IPS-18c (cell line): ENCODE measurements around the gene AKAP8.
"Not testable (repeated sequence)": the region's sequence is repeated elsewhere in the genome, so short reads cannot be mapped to it uniquely, and the experiment has no call there.

Experiments
- H3K4me3 ChIP-seq: 2 replicates; pipeline ENCODE4 v1.7.0; 2013; ENCODE audit warnings: low read depth, mild to moderate bottlenecking, low read length, moderate library complexity; ENCODE audit not compliant: insufficient read depth
- H3K9me3 ChIP-seq: one replicate; pipeline ENCODE4 v1.6.1; 2013; ENCODE audit warnings: mild to moderate bottlenecking, low read length, moderate library complexity; ENCODE audit not compliant: control insufficient read depth, insufficient read depth

Gene AKAP8

DNA sequence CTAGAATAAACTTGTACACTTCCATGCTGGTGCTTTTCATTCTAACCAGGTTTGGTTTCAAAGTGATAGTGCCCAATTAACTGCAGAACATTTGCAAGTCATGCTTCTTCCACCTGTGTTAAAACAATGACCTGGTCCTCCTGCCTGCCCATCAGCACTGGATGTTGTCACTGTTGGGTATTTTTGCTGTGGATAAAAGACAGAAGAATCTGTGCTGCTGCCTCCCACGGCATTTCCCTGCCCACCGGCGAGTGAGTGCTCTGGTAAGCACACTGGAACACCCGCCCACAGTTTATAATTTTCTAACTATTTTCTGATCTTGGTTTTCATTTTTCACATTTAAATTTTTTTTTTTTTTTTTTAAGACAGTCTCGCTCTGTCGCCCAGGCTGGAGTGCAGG lies 2.3 kb upstream of the AKAP8 start:
- Histone ChIP-seq H3K9me3 (no peaks in the 10 kb centered on the region), H3K4me3 (no peak overlapping the region)

DNA sequence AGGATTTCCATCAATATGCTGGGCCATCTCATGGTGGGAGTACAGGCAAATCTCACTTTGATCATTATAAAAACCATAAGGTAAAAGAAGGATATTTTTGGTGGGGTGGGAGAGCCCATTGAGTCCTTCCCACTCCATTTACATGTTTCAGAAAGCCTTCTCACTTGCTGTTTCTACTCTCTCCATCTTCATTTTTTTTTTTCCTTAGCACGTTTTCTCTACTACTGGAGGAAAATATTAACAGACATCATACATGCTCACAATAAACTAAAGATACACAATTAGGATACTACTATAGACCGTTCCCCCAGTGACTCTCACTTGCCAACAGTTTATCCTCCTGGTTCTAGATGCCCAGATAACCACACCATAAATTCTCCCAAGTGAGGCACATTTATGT lies 1.8 kb upstream of the AKAP8 start:
- Histone ChIP-seq H3K9me3 (no peaks in the 10 kb centered on the region), H3K4me3 (no peak overlapping the region)

DNA sequence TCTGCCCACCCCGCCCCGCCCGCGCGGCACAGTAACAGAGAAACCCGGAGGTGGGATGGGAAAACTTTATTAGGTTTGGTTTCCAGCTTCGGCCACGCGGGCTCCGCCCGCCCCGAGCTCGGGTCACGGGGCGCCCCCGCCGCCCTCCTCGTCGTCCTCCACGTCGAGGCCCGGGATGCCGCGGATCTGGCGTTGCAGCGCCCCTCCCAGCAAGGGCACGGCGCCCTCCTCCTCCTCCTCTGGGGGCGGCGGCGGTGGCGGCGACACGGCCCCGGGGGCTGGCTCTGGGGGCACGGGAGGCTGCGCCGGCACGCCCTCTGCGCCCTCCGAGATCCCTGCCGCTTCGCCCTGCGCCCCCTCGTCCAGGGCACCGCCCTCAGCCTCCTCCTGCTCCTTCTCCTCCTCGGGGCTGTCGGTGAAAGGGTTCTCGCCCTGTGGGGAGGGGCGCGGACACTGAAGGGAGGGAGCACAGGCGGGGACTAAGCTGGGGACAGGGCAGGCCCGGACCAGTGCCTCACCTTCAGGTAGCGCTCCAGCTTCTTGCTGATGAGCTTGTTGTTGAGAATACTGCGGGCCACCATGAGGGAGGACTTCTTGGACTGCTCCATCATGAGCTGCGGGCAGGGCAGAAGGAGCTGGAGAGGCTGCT lies 536 bp upstream of the AKAP8 start:
- H3K9me3 ChIP-seq: no peaks in the 10 kb centered on the region
- H3K4me3 ChIP-seq: peak overlapping the region; percentile 68

DNA sequence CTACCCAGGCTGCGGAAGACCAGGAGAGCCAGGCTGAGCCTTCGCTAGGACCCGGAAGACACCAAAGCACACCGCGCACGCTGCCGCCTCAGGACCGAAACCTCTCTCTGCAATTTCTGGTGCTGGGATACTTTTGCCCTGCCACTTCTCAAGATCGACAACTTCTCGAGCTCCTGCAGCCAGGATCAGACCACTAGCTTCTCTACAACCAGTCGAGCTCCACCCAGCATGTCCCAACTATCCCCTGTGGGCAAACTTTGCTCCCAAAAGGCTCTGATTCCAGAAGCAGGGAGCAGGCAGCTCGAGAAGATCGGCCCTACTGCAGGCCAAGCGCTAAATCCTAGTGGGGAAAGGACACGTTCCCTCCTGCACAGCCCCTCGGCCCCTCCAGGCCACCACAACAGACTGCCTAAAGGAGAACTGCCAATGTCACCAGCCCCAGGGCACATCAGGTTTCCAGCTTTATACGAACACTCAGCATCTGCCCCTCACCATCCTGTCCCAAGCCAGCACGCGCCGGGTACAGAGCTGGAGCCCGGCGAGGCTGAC lies 979 bp downstream of the AKAP8 start:
- Histone ChIP-seq H3K4me3 (peak overlapping the region; percentile 99), H3K9me3 (no peaks in the 10 kb centered on the region)

DNA sequence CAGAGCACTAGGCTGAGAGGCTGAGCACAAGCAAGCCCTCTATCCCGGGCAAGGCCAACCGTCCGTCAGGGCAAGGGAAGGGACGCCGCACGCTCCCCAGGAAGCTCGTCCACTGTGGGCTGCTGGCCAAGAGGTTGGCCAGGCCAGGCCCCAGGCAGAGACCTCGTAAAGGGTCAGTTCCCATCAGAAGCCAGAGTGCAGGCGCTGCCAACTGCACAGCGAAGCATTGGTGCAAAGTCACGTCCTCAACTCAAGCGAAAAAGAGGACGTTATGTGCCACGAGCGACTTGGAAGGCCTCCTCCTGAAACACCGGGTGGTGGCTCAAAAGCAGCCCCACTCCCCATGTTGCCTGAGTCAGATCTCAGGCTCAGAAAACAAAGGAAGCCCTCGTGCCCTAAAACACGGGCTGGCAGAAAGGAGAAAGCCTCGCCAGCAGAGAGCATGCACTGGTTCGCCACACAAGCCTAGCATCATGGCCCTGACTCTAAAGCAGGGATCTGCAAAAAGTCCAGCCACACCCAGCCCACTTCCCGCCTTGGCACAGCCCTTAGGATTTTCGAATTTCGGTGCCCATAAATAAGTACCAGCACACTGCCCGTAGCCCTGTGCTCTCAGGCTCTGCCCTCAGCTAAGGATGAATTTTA lies 4.7 kb downstream of the AKAP8 start:
- Histone ChIP-seq H3K9me3 (no peaks in the 10 kb centered on the region), H3K4me3 (no peak overlapping the region)

DNA sequence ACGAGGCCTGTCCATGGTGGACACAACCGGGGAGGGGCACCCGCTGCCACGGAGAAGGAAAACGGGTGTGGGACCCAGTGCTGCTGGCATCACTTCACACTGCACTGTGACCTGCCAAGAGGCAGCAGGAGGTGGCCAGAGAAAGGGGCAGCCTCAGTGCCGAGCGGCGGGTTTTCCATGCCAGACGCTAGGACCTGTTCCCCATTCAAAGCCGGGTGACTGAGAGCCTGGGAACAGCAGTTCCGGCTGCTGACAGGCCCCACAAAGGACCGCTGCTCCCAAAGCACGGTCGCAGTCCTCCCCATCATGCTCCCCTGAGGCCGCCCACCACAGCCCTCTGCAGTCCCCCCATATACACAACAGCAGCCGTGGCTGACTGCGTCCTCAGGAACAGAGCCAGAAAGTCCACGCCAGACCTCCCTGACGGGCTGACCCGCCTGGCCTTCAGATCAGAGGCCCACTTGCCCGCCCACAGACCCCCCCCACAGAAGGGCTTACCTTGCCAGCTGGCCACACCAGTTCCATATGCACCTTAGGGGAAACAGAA lies 5.4 kb downstream of the AKAP8 start:
- H3K4me3 ChIP-seq: no peak overlapping the region

DNA sequence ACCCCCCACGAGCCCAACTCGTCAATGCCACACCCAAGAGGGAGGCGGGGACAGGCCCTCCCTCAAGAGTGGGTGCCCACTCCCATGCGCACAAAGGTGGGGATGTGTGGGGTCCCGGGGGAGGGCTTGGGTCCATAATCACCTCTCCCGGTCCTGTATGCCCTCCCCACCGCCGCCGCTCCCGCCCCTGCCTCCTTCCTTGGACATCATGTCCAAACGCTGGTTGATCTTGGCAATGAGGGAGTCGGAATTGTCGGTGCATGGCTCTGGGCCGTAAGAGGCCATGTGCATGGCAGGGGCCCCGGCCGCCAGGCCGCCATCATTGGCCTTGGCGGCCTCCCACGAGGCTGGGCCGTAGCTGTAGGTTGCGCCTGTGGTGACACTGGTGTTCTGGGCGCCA lies 5.9 kb downstream of the AKAP8 start:
- no peak overlapping the region for H3K4me3 ChIP-seq

More for the DNA sequence above, 5.4 kb downstream of the AKAP8 start:
- H3K9me3 ChIP-seq: no peaks in the 10 kb centered on the region

DNA sequence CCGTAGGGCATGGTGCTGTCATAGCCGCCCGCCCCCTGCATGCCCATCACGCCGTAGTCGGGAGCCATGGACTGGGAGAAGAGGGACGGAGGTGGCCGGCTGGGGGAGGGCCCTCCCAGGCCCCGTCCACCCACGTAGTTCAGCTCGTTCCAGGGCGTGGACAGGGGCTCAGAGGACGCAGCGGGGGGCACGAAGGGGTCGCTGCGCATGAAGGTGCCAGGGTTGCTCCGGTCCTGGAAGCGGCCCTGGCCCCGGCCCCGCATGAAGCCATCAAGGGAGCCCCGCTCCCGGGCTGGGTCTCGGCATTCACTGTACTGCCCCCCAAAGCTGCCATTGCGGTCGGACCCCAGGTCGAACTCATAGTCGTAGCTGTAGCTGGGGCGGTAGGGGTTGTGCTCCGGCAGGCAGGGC lies 6.7 kb downstream of the AKAP8 start:
- no peak overlapping the region for H3K4me3 ChIP-seq
- no peaks in the 10 kb centered on the region for H3K9me3 ChIP-seq

More for the DNA sequence above, 5.9 kb downstream of the AKAP8 start:
- no peaks in the 10 kb centered on the region for H3K9me3 ChIP-seq

DNA sequence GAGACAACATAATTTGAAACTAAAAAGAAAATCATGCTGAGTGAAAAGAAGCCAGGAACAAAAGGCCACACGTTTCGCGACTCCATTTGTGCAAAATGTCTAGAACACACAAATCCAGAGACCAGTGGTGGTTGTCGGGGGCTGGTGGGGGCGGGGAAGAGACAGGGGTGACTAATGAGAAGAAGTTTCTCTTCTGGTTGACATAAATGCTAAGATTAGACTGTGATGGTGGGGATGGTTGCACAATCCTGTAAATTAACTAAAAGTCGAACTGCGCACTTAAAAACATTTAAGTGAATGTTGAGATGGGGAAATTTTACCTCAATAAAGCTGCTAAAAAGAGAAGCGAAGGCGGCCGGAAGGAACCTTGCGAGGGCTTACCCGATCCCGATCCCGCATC lies 7.1 kb downstream of the AKAP8 start:
- Histone ChIP-seq H3K9me3 (no peaks in the 10 kb centered on the region), H3K4me3 (no peak overlapping the region)

DNA sequence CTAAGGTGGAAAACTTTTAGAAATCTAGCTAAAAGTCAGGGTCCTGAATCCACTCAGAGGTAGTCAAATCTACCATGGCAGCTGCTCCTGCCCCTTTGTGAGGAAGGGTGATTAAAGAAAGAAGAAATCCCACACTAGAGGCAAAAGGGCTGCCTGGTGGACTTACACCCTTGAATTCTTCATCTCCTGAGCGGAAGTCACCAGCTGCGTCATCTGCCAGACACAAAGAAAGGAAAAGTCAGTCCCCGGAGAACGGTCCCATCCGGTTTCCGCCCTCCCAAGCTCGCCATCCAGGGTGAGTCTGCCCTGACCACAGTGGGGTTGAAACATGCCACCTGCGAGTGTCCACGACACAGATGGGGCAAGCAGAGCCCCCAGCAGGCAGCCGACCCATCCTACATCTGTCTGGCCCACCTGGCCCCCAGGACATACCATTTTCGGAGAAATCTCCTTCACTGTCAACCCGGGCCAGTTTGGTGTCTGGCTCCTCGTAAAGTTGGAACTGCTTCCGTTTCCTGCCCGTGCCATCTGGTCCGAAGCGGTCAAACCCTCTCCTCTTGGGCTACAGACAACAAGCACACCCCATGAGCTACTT lies 7.7 kb downstream of the AKAP8 start:
- no peak overlapping the region for H3K4me3 ChIP-seq

DNA sequence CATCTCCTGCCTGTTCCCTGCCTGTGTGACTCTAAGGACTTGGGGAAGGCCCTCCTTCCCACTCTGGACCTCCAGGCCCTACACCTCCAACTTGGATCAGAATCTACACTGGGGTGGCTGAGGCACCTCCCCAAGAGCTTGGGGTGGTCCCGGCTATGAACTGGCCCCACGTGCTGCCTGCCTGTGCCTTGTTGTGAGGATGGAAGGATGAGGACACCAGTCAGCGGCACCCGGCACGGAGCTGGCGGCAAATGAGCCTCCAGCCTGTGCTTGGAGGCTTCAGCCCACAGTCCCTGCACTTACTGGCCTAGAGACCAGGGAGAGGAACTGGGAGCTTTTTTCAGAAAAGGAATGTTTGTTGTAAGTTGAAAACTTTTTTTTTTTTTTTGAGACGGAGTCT lies 8.5 kb downstream of the AKAP8 start:
- Histone ChIP-seq H3K4me3 (no peak overlapping the region), H3K9me3 (peaks cover 2% of the 10 kb centered on the region)

More for the DNA sequence above, 7.7 kb downstream of the AKAP8 start:
- H3K9me3 ChIP-seq: no peaks in the 10 kb centered on the region

DNA sequence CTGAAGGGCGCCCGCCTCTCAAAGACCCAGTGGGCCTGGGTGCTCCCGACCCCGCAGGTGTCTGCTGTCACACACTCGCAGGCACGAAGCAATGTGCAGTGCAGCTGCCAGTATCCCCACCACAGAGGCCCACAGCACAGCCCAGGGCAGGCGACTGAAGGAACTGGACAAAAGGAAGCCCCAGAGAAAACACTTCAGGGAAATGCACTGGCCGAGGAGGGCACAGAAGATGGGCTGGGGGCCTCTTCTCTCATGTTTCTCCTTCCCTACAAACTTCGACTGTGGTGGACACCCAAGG lies 10.0 kb downstream of the AKAP8 start:
- H3K9me3 ChIP-seq: peaks cover 2% of the 10 kb centered on the region
- H3K4me3 ChIP-seq: no peak overlapping the region

DNA sequence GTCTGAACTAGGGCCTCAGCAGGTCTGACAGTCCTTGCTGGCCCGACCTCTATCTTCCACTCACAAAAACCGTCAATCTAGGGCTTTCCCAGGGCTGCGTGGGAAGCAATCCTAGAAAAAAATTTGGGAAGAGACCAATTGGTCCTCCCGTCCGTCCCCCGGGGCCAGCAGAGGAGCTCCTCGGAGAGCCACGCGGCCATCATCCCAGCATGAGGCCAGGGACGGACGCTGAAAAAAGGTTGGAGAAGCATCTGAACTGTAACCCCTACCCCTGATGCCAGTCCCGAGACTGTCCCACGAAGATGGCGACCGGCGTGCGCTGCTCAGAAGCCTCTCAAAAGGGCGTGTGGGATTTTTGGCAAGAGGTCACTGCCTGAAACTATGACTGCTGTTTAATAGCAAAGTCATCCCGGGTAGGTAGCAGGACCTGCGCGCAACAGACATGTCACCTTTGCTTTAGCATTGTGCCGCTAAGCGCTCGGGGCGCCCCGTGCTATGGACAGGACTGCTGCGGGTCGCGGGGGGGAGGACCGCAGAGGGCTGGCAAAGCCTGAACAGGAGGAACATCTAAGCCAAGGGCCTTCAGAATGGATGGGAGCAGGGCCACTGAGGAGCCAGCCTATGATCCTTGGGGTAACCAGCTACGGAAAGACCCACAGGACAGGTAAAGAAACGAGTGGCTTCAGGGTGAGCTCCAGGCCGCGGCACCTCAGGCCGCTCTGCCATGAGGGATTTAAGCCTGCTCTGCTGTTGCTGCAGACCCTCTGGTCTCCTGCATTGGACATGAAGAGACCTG lies 10.6 kb downstream of the AKAP8 start:
- Histone ChIP-seq H3K4me3 (no peak overlapping the region), H3K9me3 (peaks cover 2% of the 10 kb centered on the region)

DNA sequence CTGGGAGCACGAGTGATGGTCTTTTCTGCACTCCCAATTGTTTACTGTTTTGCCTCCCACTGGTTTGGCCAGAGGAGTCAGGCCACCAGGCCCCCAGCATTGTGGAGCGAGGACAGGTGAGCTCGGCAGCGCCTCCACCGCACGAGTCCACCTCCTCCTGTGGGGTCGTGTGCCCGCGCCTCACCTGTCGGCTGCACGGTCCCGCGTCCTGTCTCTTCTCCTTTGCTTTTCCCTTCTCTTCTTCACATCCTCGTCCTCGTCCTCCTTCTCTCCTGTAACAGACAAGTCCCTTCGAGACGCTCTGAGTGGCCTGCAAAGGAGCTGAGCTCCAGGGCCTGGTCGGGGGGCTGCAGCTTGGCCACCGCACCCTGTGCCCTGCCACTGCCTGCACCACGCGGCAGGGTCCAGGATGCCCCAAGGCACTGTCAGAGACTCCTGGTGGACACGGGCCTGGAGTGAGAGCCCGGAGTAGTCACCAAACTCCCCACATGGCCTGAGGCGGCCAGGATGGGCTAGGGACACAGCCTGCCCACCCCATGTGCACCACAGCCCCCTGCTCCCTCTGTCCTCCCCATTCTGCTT lies 11.4 kb downstream of the AKAP8 start:
- Histone ChIP-seq H3K4me3 (no peak overlapping the region), H3K9me3 (peaks cover 2% of the 10 kb centered on the region)

DNA sequence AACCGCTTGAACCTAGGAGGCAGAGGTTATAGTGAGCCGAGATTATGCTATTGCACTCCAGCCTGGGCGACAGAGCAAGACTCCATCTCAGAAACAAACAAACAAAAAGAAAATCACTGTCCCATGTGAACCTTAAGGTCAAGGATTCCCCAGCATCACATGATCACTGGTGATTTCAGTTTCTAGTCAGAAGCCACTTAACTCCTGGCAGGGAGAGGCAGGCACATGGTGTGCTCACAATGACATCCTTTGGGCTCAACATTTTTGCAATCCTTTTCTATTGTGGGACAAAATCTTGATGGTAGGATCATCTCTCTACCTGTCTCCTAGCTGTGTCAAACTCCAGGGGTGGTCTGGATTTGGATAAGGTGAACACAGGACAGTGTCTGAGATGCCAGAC lies 12.1 kb downstream of the AKAP8 start:
- no peak overlapping the region for H3K4me3 ChIP-seq

DNA sequence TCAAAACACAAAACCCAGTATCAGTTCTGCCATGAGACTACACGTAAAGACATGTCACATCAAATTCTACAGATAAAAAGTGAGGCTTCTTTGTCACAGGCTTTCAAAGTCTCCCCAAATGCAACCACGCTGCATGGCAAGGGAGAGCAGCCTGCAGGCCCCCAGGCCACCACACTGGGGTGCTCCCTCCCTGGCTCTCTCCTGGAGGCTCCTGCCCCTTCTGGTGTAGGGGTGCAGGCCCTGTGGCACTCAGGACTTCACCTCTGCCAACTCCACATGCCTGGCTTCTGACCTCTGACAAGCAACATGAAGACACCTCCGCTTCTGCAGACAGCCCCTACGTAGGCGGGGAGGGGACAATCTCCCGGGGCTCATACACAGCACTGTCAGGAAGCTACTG lies 14.3 kb downstream of the AKAP8 start:
- Histone ChIP-seq H3K4me3 (no peak overlapping the region), H3K9me3 (peaks cover 2% of the 10 kb centered on the region)

More for the DNA sequence above, 12.1 kb downstream of the AKAP8 start:
- H3K9me3 ChIP-seq: peaks cover 2% of the 10 kb centered on the region

DNA sequence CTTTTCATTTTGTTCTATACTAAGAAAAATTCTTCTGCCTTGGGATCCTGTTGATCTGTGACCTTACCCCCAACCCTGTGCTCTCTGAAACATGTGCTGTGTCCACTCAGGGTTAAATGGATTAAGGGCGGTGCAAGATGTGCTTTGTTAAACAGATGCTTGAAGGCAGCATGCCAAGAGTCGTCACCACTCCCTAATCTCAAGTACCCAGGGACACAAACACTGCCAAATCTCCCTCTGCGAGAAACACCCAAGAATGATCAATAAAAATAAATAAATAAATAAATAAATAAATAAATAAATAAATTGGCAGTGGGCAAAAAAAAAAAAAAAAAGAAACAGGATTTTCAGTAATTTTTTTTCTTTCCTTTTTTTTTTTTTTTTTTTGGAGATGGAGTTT lies 15.8 kb downstream of the AKAP8 start:
- H3K9me3 ChIP-seq, H3K4me3 ChIP-seq: not testable (repeated sequence)
